H1 (cell line): ENCODE data around the gene GRM5. TPM values are rescaled to one million over a fixed set of nuclear protein-coding genes. Genes with fewer than 3 reads are reported as not detected.
A peak's percentile ranks its signal among the peaks of the same experiment; 100 is the strongest.

Source experiments
- CTCF ChIA-PET: fragments of 300-600 bp; sonication (Branson Sonifier 250); formaldehyde crosslinking; loops from one replicate; lab custom pipeline; 2021; ENCODE audit not compliant: partially characterized antibody; lab: Charles Lee
- POLR2A ChIA-PET: fragments of 300-600 bp; sonication (Branson Sonifier 250); formaldehyde crosslinking; loops from one replicate; lab custom pipeline; 2021; ENCODE audit warnings: inconsistent platforms; ENCODE audit not compliant: partially characterized antibody; lab: Charles Lee
- DNase-seq, 2 experiments: peaks; one replicate each; pipeline versions ENCODE4 v3.0.0 to v3.0.0-alpha.2; 2010 to 2022; ENCODE audit warnings: low spot score in 2 of 2, low read depth in 1 of 2, mixed read lengths in 1 of 2
- FAIRE-seq: peaks from 2 replicates; lab custom pipeline; 2011; peaks lifted over from hg19 to GRCh38; lab: Jason Lieb, UNC
- H2AFZ ChIP-seq: 2 replicates; pipeline ENCODE4 v1.8.1; 2012; ENCODE audit warnings: low read length, inconsistent platforms
- H2AK5ac ChIP-seq: 2 replicates; pipeline ENCODE4 v1.6.1; 2013; ENCODE audit warnings: low read depth, low read length
- H2BK120ac ChIP-seq: replicated peaks from 2 replicates; pipeline ENCODE3; 2013; ENCODE audit warnings: low read depth, low read length, inconsistent platforms
- H2BK12ac ChIP-seq: 2 replicates; pipeline ENCODE4 v1.6.1; 2013; ENCODE audit warnings: low read depth, low read length
- H2BK15ac ChIP-seq: 2 replicates; pipeline ENCODE4 v1.6.1; 2013; ENCODE audit warnings: low read length
- H2BK20ac ChIP-seq: 2 replicates; pipeline ENCODE4 v1.6.1; 2013; ENCODE audit warnings: low read length
- H2BK5ac ChIP-seq: 2 replicates; pipeline ENCODE4 v1.6.1; 2013; ENCODE audit warnings: low read depth, low read length
- H3K14ac ChIP-seq: 2 replicates; pipeline ENCODE4 v1.6.1; 2013; ENCODE audit warnings: inconsistent platforms; ENCODE audit not compliant: insufficient read length
- H3K18ac ChIP-seq: 2 replicates; pipeline ENCODE4 v1.6.1; 2013; ENCODE audit warnings: low read length; ENCODE audit errors: extremely low read depth
- H3K23ac ChIP-seq: 2 replicates; pipeline ENCODE4 v1.6.1; 2013; ENCODE audit warnings: inconsistent platforms; ENCODE audit not compliant: insufficient read length
- H3K23me2 ChIP-seq: 2 replicates; pipeline ENCODE4 v1.6.1; 2013; ENCODE audit warnings: low read depth, low read length
- H3K27ac ChIP-seq: 2 replicates; pipeline ENCODE4 v1.6.1; 2011; ENCODE audit warnings: low read depth, low read length, inconsistent platforms
- H3K27me3 ChIP-seq, 4 experiments: replicated peaks in 1 of 4; 1 replicate in 1 of 4; 2 replicates in 3 of 4; pipeline versions ENCODE4 v1.6.1 to v1.8.1; 2011 to 2013; ENCODE audit warnings: low read length in 3 of 4, mild to moderate bottlenecking in 3 of 4, inconsistent platforms in 2 of 4, mixed read lengths in 2 of 4, moderate library complexity in 1 of 4; ENCODE audit not compliant: control insufficient read depth in 3 of 4, insufficient read depth in 3 of 4; ENCODE audit errors: extremely low read depth in 1 of 4
- H3K36me3 ChIP-seq, 4 experiments: 2 replicates each; pipeline versions ENCODE4 v1.6.1 to v1.8.1; 2011 to 2013; ENCODE audit warnings: mild to moderate bottlenecking in 4 of 4, low read length in 3 of 4, moderate library complexity in 2 of 4, control low read depth in 1 of 4, inconsistent platforms in 1 of 4; ENCODE audit not compliant: insufficient read depth in 4 of 4, control insufficient read depth in 2 of 4
- H3K4ac ChIP-seq: replicated peaks from 2 replicates; pipeline ENCODE3; 2013; ENCODE audit warnings: low read length, low read depth, mixed read lengths, inconsistent platforms; ENCODE audit not compliant: insufficient read length
- H3K4me1 ChIP-seq, 4 experiments: replicated peaks in 1 of 4; 1 replicate in 1 of 4; 2 replicates in 3 of 4; pipeline versions ENCODE4 v1.6.1 to v1.8.1; 2011 to 2013; ENCODE audit warnings: low read length in 3 of 4, inconsistent platforms in 2 of 4, mixed read lengths in 1 of 4; ENCODE audit not compliant: insufficient read depth in 4 of 4, control insufficient read depth in 3 of 4
- H3K4me2 ChIP-seq, 2 experiments: 2 replicates each; pipeline versions ENCODE4 v1.6.1 to v1.8.1; 2011 to 2013; ENCODE audit warnings: low read depth in 2 of 2, low read length in 2 of 2, control low read depth in 1 of 2, inconsistent platforms in 1 of 2, mild to moderate bottlenecking in 1 of 2; ENCODE audit not compliant: insufficient read depth in 1 of 2
- H3K4me3 ChIP-seq, 4 experiments: fragments of 200-600, 300-600 bp in 1 of 4; sonication (generic), shearing (Covaris generic), sonication (Bioruptor Twin) in 1 of 4; 2 replicates each; pipeline versions ENCODE4 v1.5.1 to v1.8.1; 2011 to 2016; ENCODE audit warnings: low read length in 4 of 4, low read depth in 3 of 4, control low read depth in 2 of 4, inconsistent platforms in 2 of 4, mild to moderate bottlenecking in 2 of 4, mixed read lengths in 1 of 4, moderate library complexity in 1 of 4; ENCODE audit not compliant: insufficient read depth in 2 of 4; ENCODE audit errors: extremely low read depth in 1 of 4
- H3K56ac ChIP-seq: replicated peaks from 2 replicates; pipeline ENCODE3; 2013; ENCODE audit warnings: low read depth, mild to moderate bottlenecking, mixed read lengths, low read length, inconsistent platforms; ENCODE audit not compliant: insufficient read length
- H3K79me1 ChIP-seq: 2 replicates; pipeline ENCODE4 v1.6.1; 2013; ENCODE audit warnings: low read depth, low read length, control low read depth
- H3K79me2 ChIP-seq, 2 experiments: 2 replicates each; pipeline versions ENCODE4 v1.6.1 to v1.8.1; 2012 to 2013; ENCODE audit warnings: low read length in 2 of 2, mild to moderate bottlenecking in 2 of 2, inconsistent platforms in 1 of 2; ENCODE audit not compliant: insufficient read depth in 2 of 2, control insufficient read depth in 1 of 2
- H3K9ac ChIP-seq, 4 experiments: replicated peaks in 1 of 4; 1 replicate in 1 of 4; 2 replicates in 3 of 4; pipeline versions ENCODE4 v1.6.1 to v1.8.1; 2011 to 2013; ENCODE audit warnings: low read depth in 3 of 4, low read length in 3 of 4, control low read depth in 2 of 4, mild to moderate bottlenecking in 2 of 4, moderate library complexity in 2 of 4, inconsistent platforms in 1 of 4; ENCODE audit errors: extremely low read depth in 1 of 4
- H3K9me3 ChIP-seq, 2 experiments: 2 replicates each; pipeline versions ENCODE4 v1.6.1 to v1.8.1; 2012 to 2013; ENCODE audit warnings: mild to moderate bottlenecking in 2 of 2, moderate library complexity in 2 of 2, control low read depth in 1 of 2, inconsistent platforms in 1 of 2, low read depth in 1 of 2, low read length in 1 of 2, mixed read lengths in 1 of 2; ENCODE audit not compliant: insufficient read depth in 2 of 2
- H4K20me1 ChIP-seq, 2 experiments: replicated peaks in 1 of 2; 2 replicates each; pipeline versions ENCODE3 to v1.8.1; 2011 to 2013; ENCODE audit warnings: inconsistent platforms in 2 of 2, low read length in 2 of 2, mild to moderate bottlenecking in 1 of 2; ENCODE audit not compliant: insufficient read depth in 2 of 2, control insufficient read depth in 1 of 2
- H4K5ac ChIP-seq: 2 replicates; pipeline ENCODE4 v1.6.1; 2013; ENCODE audit warnings: low read length, low read depth, mixed read lengths, inconsistent platforms; ENCODE audit not compliant: insufficient read length
- H4K8ac ChIP-seq: 2 replicates; pipeline ENCODE4 v1.8.0; 2013; ENCODE audit warnings: mild to moderate bottlenecking, moderate library complexity, low read length, inconsistent platforms; ENCODE audit not compliant: insufficient read depth; ENCODE audit errors: extremely low read depth
- H4K91ac ChIP-seq: replicated peaks from 2 replicates; pipeline ENCODE3; 2013; ENCODE audit warnings: low read length, mixed read lengths, inconsistent platforms; ENCODE audit not compliant: insufficient read length
- ATF3 ChIP-seq: IDR thresholded peaks from 2 replicates; pipeline ENCODE4 v1.6.1; 2011; ENCODE audit warnings: low read depth, mild to moderate bottlenecking, low read length; ENCODE audit not compliant: insufficient read depth
- BRCA1 ChIP-seq: IDR thresholded peaks from 2 replicates; pipeline ENCODE4 v1.6.1; 2012; ENCODE audit warnings: low read depth, low read length, improper control_type of control experiment
- CBX5 ChIP-seq: fragments of 300-800, 300-1000 bp; sonication (generic); IDR thresholded peaks from 2 replicates; pipeline ENCODE4 v1.7.1; 2016; ENCODE audit warnings: antibody characterized with exemption, low read length, low read depth
- CEBPB ChIP-seq: IDR thresholded peaks from 2 replicates; pipeline ENCODE4 v1.6.1; 2012; ENCODE audit warnings: low read depth, low read length
- JUND ChIP-seq: IDR thresholded peaks from 2 replicates; pipeline ENCODE4 v1.6.1; 2011; ENCODE audit warnings: mild to moderate bottlenecking, improper control_type of control experiment, low read length
- NANOG ChIP-seq: IDR thresholded peaks from 2 replicates; pipeline ENCODE4 v1.6.1; 2011; ENCODE audit warnings: low read length, low read depth, mild to moderate bottlenecking, inconsistent platforms; ENCODE audit not compliant: insufficient read depth, poor library complexity, severe bottlenecking
- RNF2 ChIP-seq: fragments of 200-900, 300-1000 bp; sonication (generic); IDR thresholded peaks from 2 replicates; pipeline ENCODE4 v1.7.1; 2016; ENCODE audit warnings: borderline replicate concordance, low read depth, mild to moderate bottlenecking, antibody characterized with exemption, low read length; ENCODE audit not compliant: poor library complexity, severe bottlenecking; ENCODE audit errors: missing control alignments
- SAP30 ChIP-seq: fragments of 300-600 bp; sonication (generic); IDR thresholded peaks from 2 replicates; pipeline ENCODE4 v1.7.1; 2012; ENCODE audit warnings: low read length, moderate library complexity, mild to moderate bottlenecking, inconsistent platforms; ENCODE audit not compliant: insufficient read depth, insufficient replicate concordance
- SIN3A ChIP-seq, 2 experiments: IDR thresholded peaks in 1 of 2; conservative IDR thresholded peaks in 1 of 2; 2 replicates each; pipeline ENCODE4 v1.6.1; 2011 to 2012; ENCODE audit warnings: low read length in 2 of 2, improper control_type of control experiment in 1 of 2, low read depth in 1 of 2, mild to moderate bottlenecking in 1 of 2
- SUZ12 ChIP-seq: fragments of 200-600 bp; sonication (generic); IDR thresholded peaks from 2 replicates; pipeline ENCODE4 v1.6.1; 2012; ENCODE audit warnings: mild to moderate bottlenecking, inconsistent platforms, low read length, moderate library complexity, mixed read lengths
- TBP ChIP-seq: IDR thresholded peaks from 2 replicates; pipeline ENCODE4 v1.6.1; 2011; ENCODE audit warnings: low read depth, low read length, improper control_type of control experiment
- WGBS, 2 experiments: shearing (Covaris generic) in 1 of 2; methylation state at CpG; one replicate each; pipeline versions ENCODE4 v1.1.6 to v1.1.7; 2013 to 2015; ENCODE audit warnings: low lambda C conversion rate in 2 of 2, mixed read lengths in 2 of 2, inconsistent platforms in 1 of 2, low coverage in 1 of 2, missing lambda C conversion rate in 1 of 2; ENCODE audit not compliant: insufficient replicate concordance in 2 of 2, insufficient coverage in 1 of 2, insufficient read length in 1 of 2; ENCODE audit errors: extremely low coverage in 1 of 2, missing lambda C conversion rate in 1 of 2; 5-methylcytosine and 5-hydroxymethylcytosine counted together
- polyA plus RNA-seq, 7 experiments: library from polyadenylated mRNA; depleted of rRNA in 3 of 7; stranded (reverse) in 5 of 7; unstranded in 2 of 7; fragments of >200 nt in 5 of 7; fragments of 200-250 nt in 2 of 7; gene quantifications; 1 replicate in 5 of 7; 2 replicates in 1 of 7; 4 replicates in 1 of 7; pipeline versions ENCODE4 v1.2.1 to v1.2.3, GENCODE V29; 2011 to 2013; ENCODE audit warnings: missing spikeins in 2 of 7, mixed read lengths in 2 of 7
- total RNA-seq: library from RNA; stranded (reverse); fragmentation: NEBNext Ultra II Directional; extraction: Animal tissue kit (Norgen Biotek cat#: 25700); gene quantifications from 2 replicates; pipeline ENCODE4 v1.2.1, GENCODE V29; 2021

GRM5 gene
- total and polyA plus RNA-seq, 2 of the 8 experiments (the other 6 are each of a cell fraction or from before 2014, with no cell fraction given) = 0.15 to 0.43 TPM

GRCh38 chr11:88603091-88603867 lies 462.5 kb downstream of the GRM5 start:
- no peak overlapping the region for H2BK120ac ChIP-seq
- WGBS, 2 experiments = 95% methylated on average over 3 of the region's 3 CpGs; no CpG with 5 or more reads in 1 of the 2 experiments
- DNase-seq = no peak
- H3K23ac ChIP-seq = peak overlapping the region; percentile 12
- H4K20me1 ChIP-seq = no peaks in the 10 kb centered on the region
- no peak overlapping the region for H3K4ac ChIP-seq
- H4K8ac ChIP-seq = no peak overlapping the region
- CTCF ChIA-PET = interaction anchor here (0.7 to 1.0 kb wide), 2 partner anchors 31 to 51 kb away, joined by 3 to 7 read pairs; no protein-coding TSS in a partner anchor
- no peak overlapping the region for H3K4me3 ChIP-seq
- H4K91ac ChIP-seq = no peak overlapping the region
- FAIRE-seq = no peak
- H3K14ac ChIP-seq = no peak overlapping the region
- H3K4me2 ChIP-seq = no peak overlapping the region
- H2BK5ac ChIP-seq = no peak overlapping the region
- H2BK12ac ChIP-seq = no peak overlapping the region
- H3K27ac ChIP-seq = no peak overlapping the region
- H3K56ac ChIP-seq = no peak overlapping the region
- H4K5ac ChIP-seq = no peak overlapping the region
- no peak overlapping the region for H3K18ac ChIP-seq
- H2AK5ac ChIP-seq = no peak overlapping the region
- POLR2A ChIA-PET = no interaction called here
- no peak overlapping the region for H3K9ac ChIP-seq
- H3K27me3 ChIP-seq = peaks cover 0 to 1% (median 0%) of the 10 kb centered on the region in 4 experiments; a peak in 1 of 7 replicates
- no peaks in the 10 kb centered on the region for H3K79me1 ChIP-seq
- no peaks in the 10 kb centered on the region for H3K4me1 ChIP-seq
- H2BK20ac ChIP-seq = no peak overlapping the region
- no peaks in the 10 kb centered on the region for H3K36me3 ChIP-seq
- H2AFZ ChIP-seq = no peak overlapping the region
- H3K9me3 ChIP-seq = no peaks in the 10 kb centered on the region
- H3K23me2 ChIP-seq = no peaks in the 10 kb centered on the region; the same call in 1 of the 2 replicates
- H3K79me2 ChIP-seq = no peaks in the 10 kb centered on the region
- H2BK15ac ChIP-seq = no peak overlapping the region
- TF ChIP-seq ATF3 = no peak
- TF ChIP-seq CBX5 = no peak
- no peak for TF ChIP-seq CEBPB
- TF ChIP-seq SUZ12 = no peak
- TF ChIP-seq RNF2 = no peak
- TF ChIP-seq SAP30 = no peak
- TF ChIP-seq SIN3A (conservative IDR thresholded peaks at IDR 0.05 in 1 of 2, IDR thresholded peaks at IDR 0.05 in 1 of 2; ENCODE audit: low read depth in 1 of 2, low read length in 2 of 2) = no peak
- no peak for TF ChIP-seq NANOG
- TF ChIP-seq BRCA1 = no peak
- no peak for TF ChIP-seq TBP
- no peak for TF ChIP-seq JUND
